ENCODE measurements around the gene SLC6A3. TPM values are rescaled to one million over a fixed set of nuclear protein-coding genes. Genes with fewer than 3 reads are reported as not detected.

The SLC6A3 gene
- total and polyA plus RNA-seq, 5 donors from 2014 or later: 0.27 TPM; not detected in 4

Other genes with a start within 250 kb of the SLC6A3 start
- not detected for gene SLC6A19, start 243.8 kb downstream of the SLC6A3 start, total RNA-seq
- not detected for gene SLC6A19, start 243.8 kb downstream of the SLC6A3 start, polyA plus RNA-seq
- gene SLC6A18, start 220.1 kb downstream of the SLC6A3 start, total RNA-seq: not detected
- gene SLC6A18, start 220.1 kb downstream of the SLC6A3 start, polyA plus RNA-seq: not detected
- gene TERT, start 150.4 kb downstream of the SLC6A3 start, total RNA-seq: 0.22 TPM
- not detected for gene TERT, start 150.4 kb downstream of the SLC6A3 start, polyA plus RNA-seq
- gene CLPTM1L, start 100.3 kb downstream of the SLC6A3 start, total RNA-seq: 104 TPM
- 10 to 100 TPM; 25.3 to 60.8 (median 46.2) TPM for gene CLPTM1L, start 100.3 kb downstream of the SLC6A3 start, polyA plus RNA-seq
- 34.7 TPM for gene LPCAT1, start 78.5 kb upstream of the SLC6A3 start, total RNA-seq
- gene LPCAT1, start 78.5 kb upstream of the SLC6A3 start, polyA plus RNA-seq: 10 to 100 TPM; 21.4 to 29.6 (median 24.2) TPM

All from CD4-positive, CD25-positive, alpha-beta regulatory T cell (primary cell).